ENCODE data around the gene TCF4.
"Not testable (repeated sequence)": the region's sequence is repeated elsewhere in the genome, so short reads cannot be mapped to it uniquely, and the experiment has no call there.

Gene TCF4

GRCh38 chr18:55477860-55478581, 110.0 kb downstream of the TCF4 start:
- FAIRE-seq (no peak), DNase-seq (ENCODE audit: insufficient read length, low spot score) (no peak)
- TF ChIP-seq POLR2A (IDR thresholded peaks at IDR 0.05; ENCODE audit: low read depth, low read length): no peak

- peak; percentile 13 for DNase-seq (ENCODE audit: insufficient read length, low spot score)
- TF ChIP-seq POLR2A (IDR thresholded peaks at IDR 0.05; ENCODE audit: low read depth, low read length): no peak
- FAIRE-seq: peak; percentile 43
These were observed 110.5 kb downstream of the TCF4 start for GRCh38 chr18:55477499-55477859.

- FAIRE-seq: no peak
- no peak for TF ChIP-seq POLR2A (IDR thresholded peaks at IDR 0.05; ENCODE audit: low read depth, low read length)
- DNase-seq (ENCODE audit: insufficient read length, low spot score): no peak
These were observed 112.1 kb downstream of the TCF4 start for GRCh38 chr18:55475916-55476315.

- FAIRE-seq (no peak), DNase-seq (ENCODE audit: insufficient read length, low spot score) (no peak)
- TF ChIP-seq POLR2A (IDR thresholded peaks at IDR 0.05; ENCODE audit: low read depth, low read length): no peak
These were observed 112.5 kb downstream of the TCF4 start for GRCh38 chr18:55475467-55475866.

GRCh38 chr18:55473560-55473959, 114.4 kb downstream of the TCF4 start:
- FAIRE-seq (no peak), DNase-seq (ENCODE audit: insufficient read length, low spot score) (no peak)
- no peak for TF ChIP-seq POLR2A (IDR thresholded peaks at IDR 0.05; ENCODE audit: low read depth, low read length)

- FAIRE-seq: no peak
- no peak for TF ChIP-seq POLR2A (IDR thresholded peaks at IDR 0.05; ENCODE audit: low read depth, low read length)
- DNase-seq (ENCODE audit: insufficient read length, low spot score): no peak
These were observed 114.9 kb downstream of the TCF4 start for GRCh38 chr18:55473058-55473457.

GRCh38 chr18:55470826-55471225, 117.2 kb downstream of the TCF4 start:
- no peak for TF ChIP-seq POLR2A (IDR thresholded peaks at IDR 0.05; ENCODE audit: low read depth, low read length)
- FAIRE-seq (no peak), DNase-seq (ENCODE audit: insufficient read length, low spot score) (no peak)

GRCh38 chr18:55469134-55469533, 118.9 kb downstream of the TCF4 start:
- not testable (repeated sequence) for DNase-seq (ENCODE audit: insufficient read length, low spot score); FAIRE-seq

GRCh38 chr18:55466789-55467188, 121.2 kb downstream of the TCF4 start:
- no peak for TF ChIP-seq POLR2A (IDR thresholded peaks at IDR 0.05; ENCODE audit: low read depth, low read length)
- no peak for FAIRE-seq
- DNase-seq (ENCODE audit: insufficient read length, low spot score): no peak

GRCh38 chr18:55465313-55465712, 122.7 kb downstream of the TCF4 start:
- FAIRE-seq (no peak), DNase-seq (ENCODE audit: insufficient read length, low spot score) (no peak)
- no peak for TF ChIP-seq POLR2A (IDR thresholded peaks at IDR 0.05; ENCODE audit: low read depth, low read length)

GRCh38 chr18:55464581-55464980, 123.4 kb downstream of the TCF4 start:
- no peak for TF ChIP-seq POLR2A (IDR thresholded peaks at IDR 0.05; ENCODE audit: low read depth, low read length)
- FAIRE-seq (no peak), DNase-seq (ENCODE audit: insufficient read length, low spot score) (no peak)

GRCh38 chr18:55462652-55463051, 125.3 kb downstream of the TCF4 start:
- no peak for DNase-seq (ENCODE audit: insufficient read length, low spot score)
- no peak for FAIRE-seq
- no peak for TF ChIP-seq POLR2A (IDR thresholded peaks at IDR 0.05; ENCODE audit: low read depth, low read length)

GRCh38 chr18:55461848-55462247, 126.1 kb downstream of the TCF4 start:
- DNase-seq (ENCODE audit: insufficient read length, low spot score): no peak
- TF ChIP-seq POLR2A (IDR thresholded peaks at IDR 0.05; ENCODE audit: low read depth, low read length): no peak

GRCh38 chr18:55458456-55459203, 129.4 kb downstream of the TCF4 start:
- TF ChIP-seq POLR2A (IDR thresholded peaks at IDR 0.05; ENCODE audit: low read depth, low read length): no peak
- DNase-seq (ENCODE audit: insufficient read length, low spot score): no peak
- no peak for FAIRE-seq

More at GRCh38 chr18:55461848-55462247, 126.1 kb downstream of the TCF4 start:
- FAIRE-seq: no peak

- no peak for TF ChIP-seq POLR2A (IDR thresholded peaks at IDR 0.05; ENCODE audit: low read depth, low read length)
- FAIRE-seq: no peak
These were observed 131.0 kb downstream of the TCF4 start for GRCh38 chr18:55457028-55457427.

More at GRCh38 chr18:55457028-55457427, 131.0 kb downstream of the TCF4 start:
- no peak for DNase-seq (ENCODE audit: insufficient read length, low spot score)

Data from H54 (cell line).